Transverse colon (tissue), 4 donors: ENCODE results near the gene NECAP2.

ENCODE experiments used
- POLR2AphosphoS5 ChIP-seq, 3 donors: sonication (generic); formaldehyde crosslinking; IDR thresholded peaks; one replicate each; pipeline ENCODE4 v1.6.1; 2016; ENCODE audit warnings: antibody characterized with exemption in 3 of 3
- TF ChIP-seq, protein P1 (sequence below), 5 experiments: fragments of 200-600 bp in 3 of 5; fragments of 450-650 bp in 2 of 5; sonication (generic) in 3 of 5; IDR thresholded peaks; 1 replicate in 2 of 5; 2 replicates in 3 of 5; pipeline ENCODE4 v1.5.1; 2016 to 2017; ENCODE audit warnings: antibody characterized with exemption in 5 of 5, inconsistent platforms in 3 of 5, mild to moderate bottlenecking in 2 of 5, moderate library complexity in 1 of 5

DNA sequence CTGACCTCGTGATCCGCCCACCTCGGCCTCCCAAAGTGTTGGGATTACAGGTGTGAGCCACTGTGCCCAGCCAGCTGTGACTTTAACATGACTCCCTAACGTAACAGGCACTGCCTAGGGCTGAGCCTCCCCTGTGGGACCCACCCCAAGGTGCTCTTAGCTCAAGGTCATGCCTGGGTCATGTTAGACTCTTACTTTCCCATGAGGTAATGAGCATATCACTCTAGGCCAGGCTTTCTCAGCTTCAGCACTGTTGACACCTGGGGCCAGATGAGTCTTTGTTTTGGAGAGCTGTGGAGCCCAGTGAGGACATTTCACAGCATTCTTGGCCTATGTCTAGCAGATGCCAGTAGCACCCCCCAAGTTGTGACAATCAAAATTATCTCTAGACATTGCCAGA, 4.5 kb downstream of the NECAP2 start:
- no peak for TF ChIP-seq POLR2AphosphoS5 (IDR thresholded peaks at IDR 0.05)
- TF ChIP-seq, protein P1, sequence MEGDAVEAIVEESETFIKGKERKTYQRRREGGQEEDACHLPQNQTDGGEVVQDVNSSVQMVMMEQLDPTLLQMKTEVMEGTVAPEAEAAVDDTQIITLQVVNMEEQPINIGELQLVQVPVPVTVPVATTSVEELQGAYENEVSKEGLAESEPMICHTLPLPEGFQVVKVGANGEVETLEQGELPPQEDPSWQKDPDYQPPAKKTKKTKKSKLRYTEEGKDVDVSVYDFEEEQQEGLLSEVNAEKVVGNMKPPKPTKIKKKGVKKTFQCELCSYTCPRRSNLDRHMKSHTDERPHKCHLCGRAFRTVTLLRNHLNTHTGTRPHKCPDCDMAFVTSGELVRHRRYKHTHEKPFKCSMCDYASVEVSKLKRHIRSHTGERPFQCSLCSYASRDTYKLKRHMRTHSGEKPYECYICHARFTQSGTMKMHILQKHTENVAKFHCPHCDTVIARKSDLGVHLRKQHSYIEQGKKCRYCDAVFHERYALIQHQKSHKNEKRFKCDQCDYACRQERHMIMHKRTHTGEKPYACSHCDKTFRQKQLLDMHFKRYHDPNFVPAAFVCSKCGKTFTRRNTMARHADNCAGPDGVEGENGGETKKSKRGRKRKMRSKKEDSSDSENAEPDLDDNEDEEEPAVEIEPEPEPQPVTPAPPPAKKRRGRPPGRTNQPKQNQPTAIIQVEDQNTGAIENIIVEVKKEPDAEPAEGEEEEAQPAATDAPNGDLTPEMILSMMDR (IDR thresholded peaks at IDR 0.05) = no peak
